ENCODE measurements around the gene UNC5A. TPM values are rescaled to one million over a fixed set of nuclear protein-coding genes. Genes with fewer than 3 reads are reported as not detected.

Gene UNC5A
- total RNA-seq, 1 donor from 2014 or later, result 0.21 TPM

DNA sequence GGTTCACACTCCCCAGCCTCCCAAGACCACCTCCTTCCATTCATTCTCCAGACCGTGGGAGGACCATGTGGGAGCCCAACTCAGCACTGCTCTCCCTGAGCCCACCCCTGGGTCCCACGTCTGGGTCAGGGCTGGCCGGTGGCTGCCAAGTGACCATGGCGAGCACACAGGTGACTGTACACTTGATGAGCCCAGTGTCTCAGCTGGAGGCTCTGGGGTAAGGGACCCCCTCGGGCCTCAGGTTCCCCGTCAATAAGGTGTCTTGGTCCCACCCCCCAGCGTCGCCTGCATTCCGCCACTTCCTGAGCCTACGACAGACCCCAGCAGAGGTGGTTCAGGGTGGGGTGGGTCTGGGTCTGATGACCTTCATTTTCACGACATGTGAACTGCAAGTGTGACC lies 50.0 kb downstream of the UNC5A start:
- Histone ChIP-seq H3K27ac (no peak overlapping the region), H3K27me3 (ENCODE audit: low read depth) (peaks cover 64% of the 10 kb centered on the region), H3K9me3 (no peaks in the 10 kb centered on the region), H3K4me1 (no peaks in the 10 kb centered on the region), H3K4me3 (no peak overlapping the region), H3K36me3 (no peaks in the 10 kb centered on the region)
- TF ChIP-seq, protein P1, sequence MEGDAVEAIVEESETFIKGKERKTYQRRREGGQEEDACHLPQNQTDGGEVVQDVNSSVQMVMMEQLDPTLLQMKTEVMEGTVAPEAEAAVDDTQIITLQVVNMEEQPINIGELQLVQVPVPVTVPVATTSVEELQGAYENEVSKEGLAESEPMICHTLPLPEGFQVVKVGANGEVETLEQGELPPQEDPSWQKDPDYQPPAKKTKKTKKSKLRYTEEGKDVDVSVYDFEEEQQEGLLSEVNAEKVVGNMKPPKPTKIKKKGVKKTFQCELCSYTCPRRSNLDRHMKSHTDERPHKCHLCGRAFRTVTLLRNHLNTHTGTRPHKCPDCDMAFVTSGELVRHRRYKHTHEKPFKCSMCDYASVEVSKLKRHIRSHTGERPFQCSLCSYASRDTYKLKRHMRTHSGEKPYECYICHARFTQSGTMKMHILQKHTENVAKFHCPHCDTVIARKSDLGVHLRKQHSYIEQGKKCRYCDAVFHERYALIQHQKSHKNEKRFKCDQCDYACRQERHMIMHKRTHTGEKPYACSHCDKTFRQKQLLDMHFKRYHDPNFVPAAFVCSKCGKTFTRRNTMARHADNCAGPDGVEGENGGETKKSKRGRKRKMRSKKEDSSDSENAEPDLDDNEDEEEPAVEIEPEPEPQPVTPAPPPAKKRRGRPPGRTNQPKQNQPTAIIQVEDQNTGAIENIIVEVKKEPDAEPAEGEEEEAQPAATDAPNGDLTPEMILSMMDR (IDR thresholded peaks at IDR 0.05), result no peak
- intact Hi-C loops (cut with DNase I), result no loop called here
- no peak for DNase-seq
- ATAC-seq, result no peak

DNA sequence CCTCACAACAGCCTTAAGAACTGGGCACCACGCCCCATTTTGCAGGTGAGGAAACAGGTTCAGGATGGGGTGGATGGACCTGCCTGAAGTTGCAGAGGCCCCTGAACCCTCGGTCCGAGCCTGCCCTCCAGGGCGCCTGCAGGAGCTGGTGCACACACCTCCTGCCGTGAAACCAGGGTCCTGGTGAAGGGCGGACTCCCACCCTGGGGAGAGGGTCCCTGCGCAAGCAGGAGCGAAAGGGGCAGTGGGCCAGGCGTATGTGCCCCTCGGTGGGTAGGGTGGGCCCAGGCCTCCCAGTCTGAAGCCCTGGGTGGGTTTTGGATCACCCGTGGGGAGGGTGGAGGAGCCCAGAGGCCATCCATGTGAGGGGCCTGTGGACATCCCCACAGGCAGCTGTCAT lies 50.9 kb downstream of the UNC5A start:
- H3K27me3 ChIP-seq (ENCODE audit: low read depth), result peaks cover 65% of the 10 kb centered on the region
- H3K4me1 ChIP-seq, result no peaks in the 10 kb centered on the region
- no peak for ATAC-seq
- DNase-seq, result no peak
- no peaks in the 10 kb centered on the region for H3K9me3 ChIP-seq
- no peak overlapping the region for H3K4me3 ChIP-seq
- no peaks in the 10 kb centered on the region for H3K36me3 ChIP-seq
- intact Hi-C loops (cut with DNase I), result no loop called here
- no peak overlapping the region for H3K27ac ChIP-seq
- TF ChIP-seq, protein P1 (IDR thresholded peaks at IDR 0.05), result no peak

DNA sequence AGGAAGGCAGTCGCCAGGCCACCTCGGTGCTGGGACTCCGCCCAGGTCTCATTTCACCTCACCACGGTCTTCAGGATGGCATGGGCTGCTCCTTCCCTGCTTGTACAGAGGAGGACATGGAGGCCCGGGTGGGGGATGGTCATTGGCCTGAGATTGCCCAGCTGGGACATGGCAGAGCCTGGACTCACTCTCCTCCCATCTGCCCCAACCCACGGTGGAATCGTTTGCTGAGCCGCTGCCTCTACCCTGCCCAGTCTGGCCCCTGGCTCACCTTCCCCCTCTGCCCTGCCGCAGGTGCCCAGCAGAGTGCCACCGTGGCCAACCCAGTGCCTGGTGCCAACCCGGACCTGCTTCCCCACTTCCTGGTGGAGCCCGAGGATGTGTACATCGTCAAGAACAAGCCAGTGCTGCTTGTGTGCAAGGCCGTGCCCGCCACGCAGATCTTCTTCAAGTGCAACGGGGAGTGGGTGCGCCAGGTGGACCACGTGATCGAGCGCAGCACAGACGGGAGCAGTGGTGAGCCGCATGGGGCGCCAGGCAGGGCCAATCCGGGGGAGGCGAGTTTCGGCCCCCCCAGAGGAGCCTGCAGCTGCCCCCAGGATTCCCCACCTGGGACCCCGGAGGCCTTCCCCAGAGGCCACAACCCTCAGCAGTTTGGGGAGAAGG lies 52.1 kb downstream of the UNC5A start:
- Histone ChIP-seq H3K4me3 (no peak overlapping the region), H3K4me1 (no peaks in the 10 kb centered on the region), H3K36me3 (no peaks in the 10 kb centered on the region), H3K9me3 (no peaks in the 10 kb centered on the region), H3K27ac (no peak overlapping the region), H3K27me3 (ENCODE audit: low read depth) (peaks cover 77% of the 10 kb centered on the region)
- ATAC-seq, result peak in 1 of 2 donors; percentile 4
- no peak for DNase-seq
- TF ChIP-seq, protein P1 (IDR thresholded peaks at IDR 0.05), result no peak
- intact Hi-C loops (cut with DNase I), result no loop called here

DNA sequence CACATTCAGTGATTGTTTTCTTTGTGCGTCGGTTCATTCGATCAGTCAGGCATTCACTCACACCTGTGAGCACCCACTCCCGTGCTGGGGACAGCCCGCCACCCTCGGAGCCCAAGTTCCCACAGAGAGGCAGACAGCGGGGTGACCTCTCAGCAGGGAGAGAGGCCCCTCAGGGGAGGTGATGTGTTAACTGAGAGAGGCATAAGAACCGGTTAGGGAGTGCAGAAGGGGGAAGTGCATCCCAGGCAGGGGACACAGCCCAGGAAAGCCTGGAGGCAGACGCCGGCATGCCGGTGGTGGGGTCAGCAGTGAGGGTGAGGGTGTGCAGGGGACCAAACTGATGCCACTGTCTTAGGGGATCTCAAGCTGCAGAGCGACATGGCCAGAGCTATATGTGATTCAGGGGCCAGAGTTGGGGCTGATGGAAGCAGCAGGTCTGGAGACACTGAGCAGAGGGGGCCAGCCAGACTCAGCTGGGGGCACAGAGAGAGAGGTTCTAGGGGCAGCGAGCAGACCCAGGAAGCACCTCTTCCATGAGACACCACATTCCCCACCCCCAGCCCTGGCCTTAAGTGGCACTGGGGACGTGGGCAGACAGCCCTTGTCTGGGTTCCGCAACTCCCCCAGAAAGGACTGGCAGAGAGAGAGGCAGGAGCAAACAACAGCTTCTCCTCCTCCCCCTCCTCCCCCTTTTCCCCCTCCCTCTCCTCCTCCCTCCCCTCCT lies 52.8 kb downstream of the UNC5A start:
- intact Hi-C loops (cut with DNase I), result no loop called here
- Histone ChIP-seq H3K27me3 (ENCODE audit: low read depth) (peaks cover 75% of the 10 kb centered on the region), H3K36me3 (no peaks in the 10 kb centered on the region), H3K27ac (no peak overlapping the region), H3K4me3 (no peak overlapping the region), H3K4me1 (no peaks in the 10 kb centered on the region), H3K9me3 (no peaks in the 10 kb centered on the region)
- TF ChIP-seq, protein P1 (IDR thresholded peaks at IDR 0.05), result no peak
- ATAC-seq (no peak), DNase-seq (no peak)

DNA sequence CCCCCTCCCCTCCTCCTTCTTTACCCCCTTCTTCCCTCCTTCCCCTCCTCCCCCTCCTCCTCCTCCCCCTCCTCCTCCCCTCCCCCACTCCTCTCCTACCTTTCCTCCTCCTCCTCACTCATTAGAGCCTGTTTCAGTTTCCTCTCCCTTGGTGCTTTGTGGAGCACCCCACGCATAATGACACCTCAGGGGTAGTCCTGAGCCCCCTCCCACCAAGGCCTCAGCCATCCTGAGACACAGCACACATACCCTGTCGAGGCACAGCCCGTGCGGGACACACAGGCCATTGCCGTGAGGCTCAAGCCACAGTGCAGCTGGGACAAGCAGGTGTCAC lies 53.4 kb downstream of the UNC5A start:
- H3K9me3 ChIP-seq, result no peaks in the 10 kb centered on the region
- H3K4me1 ChIP-seq, result no peaks in the 10 kb centered on the region
- peaks cover 79% of the 10 kb centered on the region for H3K27me3 ChIP-seq (ENCODE audit: low read depth)
- H3K27ac ChIP-seq, result no peak overlapping the region
- intact Hi-C loops (cut with DNase I), result no loop called here
- no peaks in the 10 kb centered on the region for H3K36me3 ChIP-seq
- ATAC-seq (no peak), DNase-seq (no peak)
- TF ChIP-seq, protein P1 (IDR thresholded peaks at IDR 0.05), result no peak
- H3K4me3 ChIP-seq, result no peak overlapping the region

All from lower lobe of right lung (tissue), 2 donors.